PC-3 (cell line): ENCODE results near the gene CYGB.

ENCODE experiments used
- EZH2 ChIP-seq: fragments of 300-600 bp; sonication (generic); IDR thresholded peaks from one replicate; pipeline ENCODE4 v1.6.1; 2017; ENCODE audit warnings: antibody characterized with exemption, mild to moderate bottlenecking, low read length; ENCODE audit not compliant: unreplicated experiment
- EZH2phosphoT487 ChIP-seq: fragments of 300-600 bp; sonication (generic); IDR thresholded peaks from 2 replicates; pipeline ENCODE4 v1.6.1; 2018; ENCODE audit warnings: mild to moderate bottlenecking, antibody characterized with exemption, low read length, borderline replicate concordance
- TF ChIP-seq, protein P1 (sequence below): fragments of 300-600 bp; sonication (generic); conservative IDR thresholded peaks from 2 replicates; pipeline ENCODE4 v1.5.1; 2017; ENCODE audit warnings: antibody characterized with exemption, low read depth, mild to moderate bottlenecking, low read length

DNA sequence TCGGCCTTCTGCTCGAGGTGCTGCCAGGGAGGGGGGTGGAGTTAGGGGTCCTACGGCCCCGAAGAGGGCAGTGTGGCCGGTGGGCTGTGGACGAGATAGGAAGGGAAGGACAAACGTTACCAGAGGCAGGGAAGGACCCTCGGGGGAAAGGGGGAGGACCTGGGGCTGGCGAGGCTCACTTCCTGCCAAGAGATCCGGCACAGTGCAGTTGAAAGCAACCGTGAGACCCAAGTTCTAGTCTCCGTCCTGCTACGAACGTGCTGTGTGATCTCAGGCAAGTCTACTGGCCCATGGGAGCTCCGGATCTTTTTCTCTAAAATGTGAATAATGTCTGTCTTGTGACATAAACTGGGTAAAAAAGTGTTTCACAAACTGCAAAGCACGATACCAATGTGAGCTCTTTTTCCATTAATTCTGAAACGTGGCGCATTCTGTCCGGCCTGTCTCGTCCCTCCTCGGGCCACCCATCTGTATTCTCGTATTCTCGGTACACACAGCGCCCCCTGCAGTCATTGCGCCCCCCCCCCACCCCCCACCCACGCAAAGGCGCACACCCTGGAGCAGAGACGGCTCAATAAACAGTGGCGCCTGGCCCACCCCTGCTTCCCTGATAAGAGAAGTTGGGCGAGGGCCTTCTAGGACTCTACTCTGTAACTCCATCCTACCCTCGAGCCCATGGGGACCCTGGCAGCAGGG, 8.8 kb downstream of the CYGB start:
- TF ChIP-seq EZH2 (no peak), EZH2phosphoT487 (no peak)
- TF ChIP-seq, protein P1, sequence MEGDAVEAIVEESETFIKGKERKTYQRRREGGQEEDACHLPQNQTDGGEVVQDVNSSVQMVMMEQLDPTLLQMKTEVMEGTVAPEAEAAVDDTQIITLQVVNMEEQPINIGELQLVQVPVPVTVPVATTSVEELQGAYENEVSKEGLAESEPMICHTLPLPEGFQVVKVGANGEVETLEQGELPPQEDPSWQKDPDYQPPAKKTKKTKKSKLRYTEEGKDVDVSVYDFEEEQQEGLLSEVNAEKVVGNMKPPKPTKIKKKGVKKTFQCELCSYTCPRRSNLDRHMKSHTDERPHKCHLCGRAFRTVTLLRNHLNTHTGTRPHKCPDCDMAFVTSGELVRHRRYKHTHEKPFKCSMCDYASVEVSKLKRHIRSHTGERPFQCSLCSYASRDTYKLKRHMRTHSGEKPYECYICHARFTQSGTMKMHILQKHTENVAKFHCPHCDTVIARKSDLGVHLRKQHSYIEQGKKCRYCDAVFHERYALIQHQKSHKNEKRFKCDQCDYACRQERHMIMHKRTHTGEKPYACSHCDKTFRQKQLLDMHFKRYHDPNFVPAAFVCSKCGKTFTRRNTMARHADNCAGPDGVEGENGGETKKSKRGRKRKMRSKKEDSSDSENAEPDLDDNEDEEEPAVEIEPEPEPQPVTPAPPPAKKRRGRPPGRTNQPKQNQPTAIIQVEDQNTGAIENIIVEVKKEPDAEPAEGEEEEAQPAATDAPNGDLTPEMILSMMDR: 0 out of 2 replicates have a peak, but pooled peaks have one; percentile 16
